ENCODE results near the gene RNF213. TPM values are rescaled to one million over a fixed set of nuclear protein-coding genes. Genes with fewer than 3 reads are reported as not detected.

The RNF213 gene
- total and polyA plus RNA-seq, 8 donors = 21.9 to 94.7 (median 37.8) TPM

DNA sequence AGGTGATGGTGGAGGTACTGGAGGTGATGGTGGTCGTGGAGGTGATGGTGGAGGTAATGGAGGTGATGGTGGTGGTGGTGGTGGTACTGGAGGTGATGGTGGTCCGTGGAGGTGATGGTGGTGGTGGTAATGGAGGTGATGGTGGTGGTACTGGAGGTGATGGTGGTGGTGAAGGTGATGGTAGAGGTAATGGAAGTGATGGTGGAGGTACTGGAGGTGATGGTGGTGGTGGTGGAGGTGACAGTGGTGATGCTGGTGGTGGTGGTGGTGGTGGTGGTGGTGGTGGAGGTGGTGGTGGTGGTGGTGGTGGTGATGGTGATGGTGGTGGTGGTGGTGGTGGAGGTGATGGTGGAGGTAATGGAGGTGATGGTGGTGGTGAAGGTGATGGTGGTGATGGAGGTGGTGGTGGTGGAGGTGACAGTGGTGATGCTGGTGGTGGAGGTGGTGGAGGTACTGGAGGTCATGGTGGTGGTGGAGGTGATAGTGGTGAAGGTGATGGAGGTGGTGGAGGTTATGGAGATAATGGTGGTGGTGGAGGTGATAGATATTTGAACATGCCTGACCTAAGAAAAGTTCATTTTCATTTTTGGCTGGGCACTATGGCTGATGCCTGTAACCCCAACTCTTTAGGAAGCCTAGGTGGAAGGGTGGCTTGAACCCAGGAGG lies 55.0 kb downstream of the RNF213 start:
- no peak for FAIRE-seq
- H3K9me3 ChIP-seq = no peaks in the 10 kb centered on the region
- intact Hi-C loops (cut with DNase I) = no loop called here
- no peaks in the 10 kb centered on the region for H3K4me1 ChIP-seq
- H3K4me3 ChIP-seq = no peak overlapping the region
- DNase-seq = no peak
- no peak for ATAC-seq
- H3K36me3 ChIP-seq = peaks cover 0 to 23% (median 7%) of the 10 kb centered on the region in 3 donors
- WGBS, 2 donors = 82 to 96% methylated on average over 1 of the region's 2 CpGs
- no peak overlapping the region for H3K27ac ChIP-seq
- H3K27me3 ChIP-seq = no peaks in the 10 kb centered on the region
- TF ChIP-seq, protein P1, sequence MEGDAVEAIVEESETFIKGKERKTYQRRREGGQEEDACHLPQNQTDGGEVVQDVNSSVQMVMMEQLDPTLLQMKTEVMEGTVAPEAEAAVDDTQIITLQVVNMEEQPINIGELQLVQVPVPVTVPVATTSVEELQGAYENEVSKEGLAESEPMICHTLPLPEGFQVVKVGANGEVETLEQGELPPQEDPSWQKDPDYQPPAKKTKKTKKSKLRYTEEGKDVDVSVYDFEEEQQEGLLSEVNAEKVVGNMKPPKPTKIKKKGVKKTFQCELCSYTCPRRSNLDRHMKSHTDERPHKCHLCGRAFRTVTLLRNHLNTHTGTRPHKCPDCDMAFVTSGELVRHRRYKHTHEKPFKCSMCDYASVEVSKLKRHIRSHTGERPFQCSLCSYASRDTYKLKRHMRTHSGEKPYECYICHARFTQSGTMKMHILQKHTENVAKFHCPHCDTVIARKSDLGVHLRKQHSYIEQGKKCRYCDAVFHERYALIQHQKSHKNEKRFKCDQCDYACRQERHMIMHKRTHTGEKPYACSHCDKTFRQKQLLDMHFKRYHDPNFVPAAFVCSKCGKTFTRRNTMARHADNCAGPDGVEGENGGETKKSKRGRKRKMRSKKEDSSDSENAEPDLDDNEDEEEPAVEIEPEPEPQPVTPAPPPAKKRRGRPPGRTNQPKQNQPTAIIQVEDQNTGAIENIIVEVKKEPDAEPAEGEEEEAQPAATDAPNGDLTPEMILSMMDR (IDR thresholded peaks at IDR 0.05) = no peak

DNA sequence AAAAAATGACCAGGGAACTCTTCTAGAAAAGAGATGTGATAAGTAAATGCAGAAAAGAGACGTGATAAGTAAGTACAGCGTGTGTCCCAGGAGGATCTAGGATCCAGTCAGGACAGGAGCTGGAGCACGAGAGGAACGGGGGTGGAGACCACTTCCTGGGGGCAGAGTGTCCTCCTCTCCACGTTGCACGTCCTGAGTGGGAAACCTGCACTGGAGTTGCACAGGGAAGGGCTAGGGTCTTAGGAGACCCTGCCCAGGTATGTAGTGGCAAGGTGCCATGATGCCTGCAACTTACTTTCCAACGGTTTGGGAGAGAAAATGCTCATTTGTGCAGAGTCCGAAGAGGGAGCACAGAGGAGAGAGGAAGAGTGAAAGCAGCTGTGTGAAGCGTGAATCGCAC lies 55.8 kb downstream of the RNF213 start:
- DNase-seq (no peak), ATAC-seq (no peak), FAIRE-seq (no peak)
- 73 to 77% methylated on average over 10 of the region's 10 CpGs for WGBS, 2 donors
- TF ChIP-seq, protein P1 (IDR thresholded peaks at IDR 0.05) = no peak
- Histone ChIP-seq H3K4me3 (no peak overlapping the region), H3K27me3 (no peaks in the 10 kb centered on the region), H3K27ac (no peak overlapping the region), H3K36me3 (peaks cover 0 to 17% (median 7%) of the 10 kb centered on the region in 3 donors), H3K9me3 (no peaks in the 10 kb centered on the region), H3K4me1 (no peaks in the 10 kb centered on the region)
- intact Hi-C loops (cut with DNase I) = no loop called here

DNA sequence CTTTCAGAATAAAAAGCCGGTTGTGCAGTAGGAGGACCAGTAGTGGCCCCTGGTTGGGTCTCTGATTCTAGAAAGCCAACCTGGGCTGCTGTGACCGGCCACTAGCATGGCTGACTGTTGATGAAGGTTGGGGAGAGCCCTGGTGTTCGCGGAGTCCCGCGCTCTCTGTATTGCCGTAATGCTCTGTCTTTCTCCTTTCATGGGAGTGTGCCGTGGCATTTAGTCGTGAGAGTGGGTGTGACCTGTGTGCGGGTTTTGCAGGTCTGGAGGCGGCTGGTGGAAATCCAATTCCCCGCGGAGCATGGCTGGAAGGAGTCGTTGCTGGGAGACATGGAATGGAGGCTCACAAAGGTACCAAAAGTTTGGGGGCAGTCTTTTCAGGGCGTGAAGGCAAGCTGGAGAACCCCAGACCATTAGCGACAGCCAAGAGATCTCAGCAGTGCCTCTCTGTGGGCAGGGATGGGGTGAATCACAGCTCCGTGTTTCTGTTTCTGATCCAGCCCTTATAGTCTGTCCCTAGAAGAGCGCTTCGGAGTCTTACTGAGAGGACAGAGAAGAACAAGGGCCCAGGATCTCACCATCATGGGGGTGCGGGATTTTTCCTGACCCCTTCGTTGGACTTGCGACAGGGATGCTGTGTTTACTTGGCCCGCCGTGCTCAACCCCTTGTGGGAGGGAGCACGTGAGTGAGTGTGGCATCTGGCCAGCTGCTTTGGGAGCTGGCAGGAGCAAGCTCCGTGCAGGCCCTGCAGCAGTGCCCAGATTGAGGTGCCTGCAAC lies 56.5 kb downstream of the RNF213 start:
- no peaks in the 10 kb centered on the region for H3K9me3 ChIP-seq
- no peaks in the 10 kb centered on the region for H3K27me3 ChIP-seq
- peaks cover 0 to 11% (median 7%) of the 10 kb centered on the region in 3 donors for H3K36me3 ChIP-seq
- ATAC-seq = no peak
- FAIRE-seq = no peak
- no peak overlapping the region for H3K4me3 ChIP-seq
- H3K4me1 ChIP-seq = no peaks in the 10 kb centered on the region
- intact Hi-C loops (cut with DNase I) = no loop called here
- no peak for DNase-seq
- H3K27ac ChIP-seq = no peak overlapping the region
- TF ChIP-seq, protein P1 (IDR thresholded peaks at IDR 0.05) = no peak
- WGBS, 2 donors = 92 to 93% methylated on average over 26 of the region's 26 CpGs

DNA sequence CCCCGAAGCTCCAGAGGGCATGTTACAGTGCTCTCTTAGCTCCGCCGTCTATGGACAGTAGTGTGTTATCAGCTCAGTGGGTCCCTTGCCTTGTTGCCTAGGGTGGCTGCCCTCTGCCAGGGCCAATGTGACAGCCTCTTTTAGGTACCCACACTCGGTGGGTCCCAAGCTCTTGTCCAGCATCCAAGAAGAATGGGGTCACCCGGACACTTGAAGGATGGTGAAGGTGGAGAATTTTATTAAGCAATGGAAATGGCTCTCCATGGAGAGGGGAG lies 57.0 kb downstream of the RNF213 start:
- Histone ChIP-seq H3K4me1 (no peaks in the 10 kb centered on the region), H3K27ac (no peak overlapping the region), H3K27me3 (no peaks in the 10 kb centered on the region), H3K9me3 (no peaks in the 10 kb centered on the region), H3K36me3 (peaks cover 0 to 14% (median 7%) of the 10 kb centered on the region in 3 donors), H3K4me3 (no peak overlapping the region)
- intact Hi-C loops (cut with DNase I) = no loop called here
- TF ChIP-seq, protein P1 (IDR thresholded peaks at IDR 0.05) = no peak
- WGBS, 2 donors = 94 to 95% methylated on average over 5 of the region's 5 CpGs
- no peak for DNase-seq
- FAIRE-seq = no peak
- no peak for ATAC-seq

DNA sequence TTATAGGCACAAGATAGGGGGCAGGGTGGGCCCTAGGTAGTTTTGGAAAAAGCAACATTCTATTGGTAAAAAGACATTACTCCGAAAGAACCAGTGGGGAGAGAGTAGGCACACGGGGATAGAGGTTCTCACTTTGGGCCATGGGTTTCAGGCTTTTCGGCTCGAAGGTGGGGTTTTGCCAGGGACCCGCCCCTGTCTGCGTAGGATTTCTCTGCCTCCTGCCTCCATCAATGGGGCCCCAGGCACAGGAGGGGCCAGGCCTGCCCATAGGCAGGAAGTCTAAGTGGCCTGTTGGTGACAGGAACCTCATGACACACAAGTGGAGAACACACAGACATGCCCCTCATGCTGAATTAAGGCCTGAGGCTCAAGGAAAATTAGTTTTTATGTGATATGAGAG lies 57.5 kb downstream of the RNF213 start:
- WGBS, 2 donors = 96 to 97% methylated on average over 6 of the region's 6 CpGs
- Histone ChIP-seq H3K4me1 (no peaks in the 10 kb centered on the region), H3K9me3 (no peaks in the 10 kb centered on the region), H3K27me3 (no peaks in the 10 kb centered on the region), H3K4me3 (no peak overlapping the region), H3K27ac (no peak overlapping the region), H3K36me3 (peaks cover 0 to 19% (median 3%) of the 10 kb centered on the region in 3 donors)
- intact Hi-C loops (cut with DNase I) = no loop called here
- TF ChIP-seq, protein P1 (IDR thresholded peaks at IDR 0.05) = no peak
- FAIRE-seq (no peak), DNase-seq (no peak), ATAC-seq (no peak)
